CD4-positive, alpha-beta T cell treated with Interleukin-1 beta for 1 hour (primary cell): Measurements from ENCODE around the gene KRT13.

ENCODE experiments used
- DNase-seq, 2 donors: peaks; one replicate each; pipeline ENCODE4 v3.0.0-alpha.2; 2020 to 2022

The KRT13 gene

GRCh38 chr17:41536741-41537613 lies 31.6 kb upstream of the KRT13 start:
- DNase-seq: no peak

GRCh38 chr17:41535764-41536481 lies 30.5 kb upstream of the KRT13 start:
- DNase-seq: no peak

GRCh38 chr17:41534899-41535546 lies 29.6 kb upstream of the KRT13 start:
- no peak for DNase-seq

GRCh38 chr17:41533613-41534012 lies 28.2 kb upstream of the KRT13 start:
- no peak for DNase-seq

- DNase-seq: no peak
Measured at GRCh38 chr17:41532947-41533570, 27.6 kb upstream of the KRT13 start.

GRCh38 chr17:41531993-41532392 lies 26.6 kb upstream of the KRT13 start:
- DNase-seq: no peak

GRCh38 chr17:41530062-41531048 lies 24.9 kb upstream of the KRT13 start:
- DNase-seq: no peak

- DNase-seq: no peak
Measured at GRCh38 chr17:41529491-41529915, 24.1 kb upstream of the KRT13 start.

- no peak for DNase-seq
Measured at GRCh38 chr17:41528959-41529353, 23.5 kb upstream of the KRT13 start.

GRCh38 chr17:41527063-41528023 lies 21.9 kb upstream of the KRT13 start:
- no peak for DNase-seq

GRCh38 chr17:41524261-41524660 lies 18.8 kb upstream of the KRT13 start:
- no peak for DNase-seq

- DNase-seq: no peak
Measured at GRCh38 chr17:41523787-41524186, 18.4 kb upstream of the KRT13 start.

- DNase-seq: no peak
Measured at GRCh38 chr17:41523225-41523593, 17.8 kb upstream of the KRT13 start.

GRCh38 chr17:41522301-41523224 lies 17.2 kb upstream of the KRT13 start:
- DNase-seq: no peak

- DNase-seq: no peak
Measured at GRCh38 chr17:41521574-41522261, 16.3 kb upstream of the KRT13 start.

- no peak for DNase-seq
Measured at GRCh38 chr17:41520821-41521521, 15.6 kb upstream of the KRT13 start.

- no peak for DNase-seq
Measured at GRCh38 chr17:41519501-41520224, 14.3 kb upstream of the KRT13 start.
